Spleen (tissue), 7 donors: Measurements from ENCODE around the gene MYRF.

ENCODE experiments used
- CTCF ChIP-seq, 11 experiments: fragments of 200-600 bp in 7 of 11; fragments of 450-650 bp in 4 of 11; sonication (generic) in 4 of 11; IDR thresholded peaks in 8 of 11; conservative IDR thresholded peaks in 3 of 11; 1 replicate in 7 of 11; 2 replicates in 4 of 11; pipeline versions ENCODE4 v1.4.0 to v1.8.0; 2016 to 2021; ENCODE audit warnings: antibody characterized with exemption in 11 of 11, inconsistent platforms in 4 of 11, mild to moderate bottlenecking in 1 of 11
- POLR2A ChIP-seq, 3 donors: fragments of 450-650 bp; IDR thresholded peaks; one replicate each; pipeline ENCODE4 v1.5.1; 2017; ENCODE audit warnings: antibody characterized with exemption in 3 of 3, mild to moderate bottlenecking in 1 of 3
- POLR2AphosphoS5 ChIP-seq, 3 donors: sonication (generic); formaldehyde crosslinking; IDR thresholded peaks; one replicate each; pipeline ENCODE4 v1.5.1; 2017; ENCODE audit warnings: antibody characterized with exemption in 3 of 3
- donor health status: DM: no; HTN: no; CAD: no; lungs with moderate emphysema.
- donor health status: DM: no; HTN: no; CAD: no.
- donor health status: DM: no; HTN: no; CAD: no.

GRCh38 chr11:61791737-61792309 lies 39.4 kb downstream of the MYRF start:
- TF ChIP-seq POLR2A (IDR thresholded peaks at IDR 0.05) (no peak), CTCF (IDR thresholded peaks at IDR 0.05 in 8 of 11, conservative IDR thresholded peaks at IDR 0.05 in 3 of 11) (no peak), POLR2AphosphoS5 (IDR thresholded peaks at IDR 0.05) (no peak)
